Subcutaneous abdominal adipose tissue (tissue), 5 donors: ENCODE data around the gene PLAGL2.

Source experiments
- H3K27ac ChIP-seq: one replicate; pipeline ENCODE4 v1.7.0; 2013; ENCODE audit warnings: low read depth, mild to moderate bottlenecking, inconsistent platforms, low read length, moderate library complexity
- H3K27me3 ChIP-seq, 5 donors: one replicate each; pipeline ENCODE4 v1.7.0; 2013; ENCODE audit warnings: low read length in 5 of 5, inconsistent platforms in 1 of 5; ENCODE audit not compliant: control insufficient read depth in 5 of 5, insufficient read depth in 4 of 5
- H3K36me3 ChIP-seq, 5 donors: one replicate each; pipeline ENCODE4 v1.7.0; 2013; ENCODE audit warnings: low read length in 5 of 5; ENCODE audit not compliant: control insufficient read depth in 5 of 5, insufficient read depth in 5 of 5
- H3K4me1 ChIP-seq, 5 donors: one replicate each; pipeline ENCODE4 v1.7.0; 2013; ENCODE audit warnings: low read length in 5 of 5, mild to moderate bottlenecking in 3 of 5, moderate library complexity in 1 of 5; ENCODE audit not compliant: control insufficient read depth in 5 of 5, insufficient read depth in 5 of 5
- H3K4me3 ChIP-seq, 5 donors: one replicate each; pipeline ENCODE4 v1.7.0; 2013; ENCODE audit warnings: low read length in 5 of 5, low read depth in 1 of 5
- H3K9ac ChIP-seq, 5 donors: one replicate each; pipeline ENCODE4 v1.7.0; 2013; ENCODE audit warnings: low read length in 5 of 5, mild to moderate bottlenecking in 4 of 5, moderate library complexity in 3 of 5
- H3K9me3 ChIP-seq, 5 donors: one replicate each; pipeline ENCODE4 v1.7.0; 2013; ENCODE audit warnings: low read length in 5 of 5; ENCODE audit not compliant: control insufficient read depth in 5 of 5
- donor health status: healthy.
- donor health status: healthy.
- donor health status: healthy.
- donor health status: healthy.
- donor health status: healthy.

PLAGL2 gene

GRCh38 chr20:32165836-32166545, 41.6 kb downstream of the PLAGL2 start:
- Histone ChIP-seq H3K36me3 (peaks cover 12 to 62% (median 53%) of the 10 kb centered on the region in 5 donors), H3K4me1 (peaks cover 0 to 3% (median 0%) of the 10 kb centered on the region in 5 donors), H3K4me3 (no peak overlapping the region), H3K27me3 (no peaks in the 10 kb centered on the region), H3K9ac (no peak overlapping the region), H3K9me3 (no peaks in the 10 kb centered on the region), H3K27ac (no peak overlapping the region)

GRCh38 chr20:32164984-32165735, 42.4 kb downstream of the PLAGL2 start:
- H3K27ac ChIP-seq = no peak overlapping the region
- peaks cover 14 to 67% (median 57%) of the 10 kb centered on the region in 5 donors for H3K36me3 ChIP-seq

GRCh38 chr20:32163951-32164350, 43.6 kb downstream of the PLAGL2 start:
- H3K27me3 ChIP-seq = no peaks in the 10 kb centered on the region
- no peak overlapping the region for H3K4me3 ChIP-seq
- H3K9ac ChIP-seq = no peak overlapping the region
- peaks cover 14 to 79% (median 69%) of the 10 kb centered on the region in 5 donors for H3K36me3 ChIP-seq
- H3K4me1 ChIP-seq = no peaks in the 10 kb centered on the region
- no peak overlapping the region for H3K27ac ChIP-seq
- H3K9me3 ChIP-seq = no peaks in the 10 kb centered on the region

More at GRCh38 chr20:32164984-32165735, 42.4 kb downstream of the PLAGL2 start:
- Histone ChIP-seq H3K27me3 (no peaks in the 10 kb centered on the region), H3K9ac (no peak overlapping the region), H3K4me1 (peaks cover 0 to 3% (median 0%) of the 10 kb centered on the region in 5 donors), H3K4me3 (no peak overlapping the region), H3K9me3 (no peaks in the 10 kb centered on the region)

GRCh38 chr20:32162351-32162750, 45.2 kb downstream of the PLAGL2 start:
- no peaks in the 10 kb centered on the region for H3K9me3 ChIP-seq
- no peak overlapping the region for H3K4me3 ChIP-seq
- H3K36me3 ChIP-seq = peaks cover 14 to 87% (median 81%) of the 10 kb centered on the region in 5 donors
- no peak overlapping the region for H3K27ac ChIP-seq
- H3K4me1 ChIP-seq = no peaks in the 10 kb centered on the region
- H3K27me3 ChIP-seq = no peaks in the 10 kb centered on the region
- H3K9ac ChIP-seq = no peak overlapping the region

GRCh38 chr20:32160341-32160740, 47.2 kb downstream of the PLAGL2 start:
- H3K4me3 ChIP-seq = no peak overlapping the region
- H3K4me1 ChIP-seq = peaks cover 3 to 5% (median 5%) of the 10 kb centered on the region in 5 donors
- peaks cover 0 to under 1% (median 0%) of the 10 kb centered on the region in 5 donors for H3K27me3 ChIP-seq
- H3K9me3 ChIP-seq = no peaks in the 10 kb centered on the region
- H3K36me3 ChIP-seq = peaks cover 14 to 72% (median 69%) of the 10 kb centered on the region in 5 donors
- no peak overlapping the region for H3K9ac ChIP-seq
- no peak overlapping the region for H3K27ac ChIP-seq

GRCh38 chr20:32159766-32160221, 47.7 kb downstream of the PLAGL2 start:
- Histone ChIP-seq H3K4me1 (peaks cover 8 to 10% (median 10%) of the 10 kb centered on the region in 5 donors), H3K4me3 (no peak overlapping the region), H3K36me3 (peaks cover 14 to 66% (median 64%) of the 10 kb centered on the region in 5 donors), H3K9ac (no peak overlapping the region), H3K9me3 (no peaks in the 10 kb centered on the region), H3K27ac (no peak overlapping the region), H3K27me3 (peaks cover 0 to 4% (median 0%) of the 10 kb centered on the region in 5 donors)

GRCh38 chr20:32158943-32159660, 48.4 kb downstream of the PLAGL2 start:
- Histone ChIP-seq H3K9ac (no peak overlapping the region), H3K4me1 (peaks cover 10 to 14% (median 13%) of the 10 kb centered on the region in 5 donors), H3K4me3 (no peak overlapping the region), H3K27me3 (peaks cover 0 to 4% (median 0%) of the 10 kb centered on the region in 5 donors), H3K36me3 (peaks cover 14 to 62% (median 60%) of the 10 kb centered on the region in 5 donors), H3K27ac (no peak overlapping the region), H3K9me3 (no peaks in the 10 kb centered on the region)

GRCh38 chr20:32158351-32158750, 49.2 kb downstream of the PLAGL2 start:
- Histone ChIP-seq H3K9me3 (no peaks in the 10 kb centered on the region), H3K4me1 (peaks cover 10 to 14% (median 13%) of the 10 kb centered on the region in 5 donors), H3K36me3 (peaks cover 14 to 66% (median 64%) of the 10 kb centered on the region in 5 donors), H3K9ac (no peak overlapping the region), H3K27ac (no peak overlapping the region), H3K4me3 (no peak overlapping the region), H3K27me3 (peaks cover 0 to 4% (median 0%) of the 10 kb centered on the region in 5 donors)

GRCh38 chr20:32157611-32158010, 49.9 kb downstream of the PLAGL2 start:
- Histone ChIP-seq H3K27me3 (peaks cover 0 to 4% (median 0%) of the 10 kb centered on the region in 5 donors), H3K9ac (no peak overlapping the region), H3K4me1 (peaks cover 11 to 19% (median 13%) of the 10 kb centered on the region in 5 donors), H3K36me3 (peaks cover 12 to 71% (median 67%) of the 10 kb centered on the region in 5 donors), H3K9me3 (no peaks in the 10 kb centered on the region), H3K27ac (no peak overlapping the region), H3K4me3 (no peak overlapping the region)
